HG02970 (cell line): ENCODE results near the gene DNM1.
"Not testable (repeated sequence)": the region's sequence is repeated elsewhere in the genome, so short reads cannot be mapped to it uniquely, and the experiment has no call there.

ENCODE experiments used
- ATAC-seq: cut with Tn5 transposase; IDR thresholded peaks from one replicate; pipeline ENCODE4 v1.9.1; 2021; ENCODE audit warnings: mild to moderate bottlenecking, moderate library complexity, moderate number of reproducible peaks; ENCODE audit not compliant: unreplicated experiment, low FRiP score

Gene DNM1

GRCh38 chr9:128271512-128271911 lies 68.3 kb downstream of the DNM1 start:
- no peak for ATAC-seq

- ATAC-seq = no peak
Observed at GRCh38 chr9:128274245-128274644, 71.1 kb downstream of the DNM1 start.

DNA sequence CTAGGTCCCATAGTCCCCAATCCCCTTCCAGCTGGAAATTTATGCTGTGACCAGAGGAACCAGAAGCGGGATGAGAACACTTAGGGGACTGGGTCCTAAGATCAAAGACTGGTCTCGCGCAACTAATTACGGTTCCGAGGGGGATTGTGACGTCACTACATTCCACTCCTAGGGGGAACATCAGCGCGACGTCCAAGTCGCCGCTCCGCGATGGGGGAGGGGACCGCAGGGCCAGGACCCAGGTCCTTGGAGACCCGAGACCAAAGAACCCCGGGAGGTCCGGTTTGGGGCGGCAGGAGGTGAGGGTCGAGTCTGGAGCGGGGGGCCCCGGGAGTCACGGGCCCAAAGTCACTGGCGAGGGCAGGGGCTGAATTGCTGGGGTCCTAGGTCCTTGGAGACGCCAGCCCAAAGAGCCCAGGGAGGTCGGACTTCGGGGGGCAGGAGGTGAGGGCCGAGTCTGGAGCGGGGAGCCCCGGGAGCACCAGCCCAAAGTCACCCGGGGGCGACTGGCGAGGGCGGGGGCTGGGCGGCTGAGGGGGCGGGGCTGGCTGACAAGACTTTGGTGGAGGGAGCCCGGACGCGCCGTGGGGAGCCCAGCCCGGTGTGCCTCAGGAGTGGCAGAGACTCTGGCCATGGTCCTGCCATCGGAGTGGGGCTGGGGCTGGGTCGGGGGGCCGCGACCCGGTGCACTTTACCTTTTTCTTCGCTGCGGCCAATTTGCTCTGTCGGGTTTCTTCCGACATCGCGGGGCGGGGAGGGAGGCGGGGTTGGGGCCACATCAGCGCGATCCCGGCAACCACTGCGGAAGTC lies 72.2 kb downstream of the DNM1 start, which contains the start of gene GOLGA2:
TSS of gene GOLGA2 (minus strand) at position 810 of the 810 bp plus-strand sequence. CDS start at position 779, 31 bp downstream.
- peak; percentile 49 for ATAC-seq

DNA sequence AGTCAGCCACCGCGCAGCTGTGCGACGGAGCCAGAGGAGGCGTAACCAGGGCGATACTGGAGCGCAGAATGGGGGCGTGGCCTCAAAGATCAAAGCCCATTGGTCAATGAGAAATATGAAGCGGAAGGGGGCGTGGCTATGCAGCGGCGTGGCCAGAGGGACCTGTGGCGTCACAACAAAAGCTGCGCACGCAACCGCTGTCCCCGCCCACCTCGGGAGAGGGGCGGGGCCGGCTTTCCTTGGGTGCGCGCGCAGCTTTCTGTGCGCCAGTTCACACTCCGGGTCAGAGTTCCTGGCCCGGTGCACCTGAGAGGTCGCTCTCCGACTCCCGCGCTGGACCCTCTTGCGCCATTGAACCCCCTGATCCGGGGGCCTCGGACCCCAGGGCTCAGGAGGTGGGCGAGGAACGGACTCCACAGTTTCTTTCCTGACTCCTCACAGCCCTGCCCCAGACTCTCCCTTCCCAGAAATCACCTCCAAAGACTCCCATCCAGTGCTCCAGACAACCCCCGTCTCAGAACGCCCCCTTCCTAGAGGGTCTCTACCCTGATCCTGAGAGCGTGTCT lies 72.9 kb downstream of the DNM1 start, which contains the start of gene SWI5:
TSS of gene SWI5 (plus strand) at position 269 of the 566 bp plus-strand sequence.
- peak; percentile 94 for ATAC-seq

- ATAC-seq = no peak
Observed at GRCh38 chr9:128276574-128277270, 73.5 kb downstream of the DNM1 start.

GRCh38 chr9:128279088-128280073 lies 76.2 kb downstream of the DNM1 start:
- ATAC-seq = not testable (repeated sequence)

GRCh38 chr9:128280084-128280622 lies 77.0 kb downstream of the DNM1 start:
- no peak for ATAC-seq

DNA sequence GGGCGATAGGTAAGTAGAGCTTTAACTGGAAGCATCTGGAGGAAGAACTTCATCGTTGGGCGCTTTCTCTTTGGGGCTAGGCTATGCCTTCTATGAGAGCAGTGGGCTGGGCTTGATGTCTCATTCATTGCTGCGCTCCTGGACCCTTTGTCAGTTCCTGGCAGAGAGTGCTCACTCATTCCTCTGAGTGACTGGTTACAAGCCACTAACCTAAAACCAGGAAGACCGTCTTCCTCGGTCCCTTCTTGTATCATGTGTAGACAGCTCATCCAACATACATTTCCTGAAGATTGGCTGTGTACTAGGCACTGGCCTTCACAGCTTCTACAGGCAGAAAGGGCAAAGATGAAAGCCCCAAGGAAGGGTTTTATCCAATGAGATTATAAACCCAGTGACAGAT lies 79.3 kb downstream of the DNM1 start:
- ATAC-seq = no peak

- ATAC-seq = no peak
Observed at GRCh38 chr9:128285033-128285784, 82.0 kb downstream of the DNM1 start.

DNA sequence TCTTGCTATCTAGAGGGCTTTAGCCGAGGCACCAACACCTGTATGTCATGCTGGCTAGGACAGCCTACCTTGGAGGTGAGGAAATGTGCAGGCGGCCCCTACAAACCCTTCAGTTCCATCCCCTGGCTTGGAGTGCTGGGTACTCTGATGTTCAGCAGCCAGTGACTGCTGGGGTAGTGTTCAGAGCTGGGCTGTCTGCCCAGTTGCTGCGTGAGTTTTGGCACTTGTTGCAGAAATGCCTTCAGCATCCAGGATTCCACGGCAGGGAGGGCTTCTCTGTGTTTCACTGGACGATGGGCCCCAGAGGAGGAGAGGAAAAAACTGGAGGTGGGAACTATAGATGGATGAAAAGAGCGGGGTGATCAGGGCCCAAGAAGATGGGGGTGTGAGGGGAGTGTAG lies 83.3 kb downstream of the DNM1 start:
- no peak for ATAC-seq

- no peak for ATAC-seq
Observed at GRCh38 chr9:128288273-128289004, 85.3 kb downstream of the DNM1 start.

DNA sequence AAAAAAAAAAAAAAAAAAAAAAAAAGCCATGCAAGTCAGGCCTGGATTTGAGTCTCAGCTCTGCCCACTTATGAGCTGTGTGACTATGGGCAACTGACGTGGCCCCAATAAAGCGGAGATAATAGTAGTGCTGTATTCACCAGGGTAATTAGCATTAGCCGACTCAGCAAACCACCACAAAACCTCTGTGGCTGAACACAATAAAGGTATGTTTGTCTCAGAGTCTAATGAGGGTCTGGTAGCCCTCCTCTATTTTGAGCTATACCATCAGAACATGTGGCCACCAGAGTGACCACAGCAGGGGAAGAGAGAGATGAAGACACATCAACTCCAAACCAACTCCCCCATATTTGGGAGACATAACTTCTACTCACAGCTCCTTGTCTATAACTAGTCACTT lies 88.8 kb downstream of the DNM1 start:
- ATAC-seq = no peak

- ATAC-seq = no peak
Observed at GRCh38 chr9:128293091-128293490, 89.9 kb downstream of the DNM1 start.

GRCh38 chr9:128294142-128294541 lies 91.0 kb downstream of the DNM1 start:
- ATAC-seq = no peak

DNA sequence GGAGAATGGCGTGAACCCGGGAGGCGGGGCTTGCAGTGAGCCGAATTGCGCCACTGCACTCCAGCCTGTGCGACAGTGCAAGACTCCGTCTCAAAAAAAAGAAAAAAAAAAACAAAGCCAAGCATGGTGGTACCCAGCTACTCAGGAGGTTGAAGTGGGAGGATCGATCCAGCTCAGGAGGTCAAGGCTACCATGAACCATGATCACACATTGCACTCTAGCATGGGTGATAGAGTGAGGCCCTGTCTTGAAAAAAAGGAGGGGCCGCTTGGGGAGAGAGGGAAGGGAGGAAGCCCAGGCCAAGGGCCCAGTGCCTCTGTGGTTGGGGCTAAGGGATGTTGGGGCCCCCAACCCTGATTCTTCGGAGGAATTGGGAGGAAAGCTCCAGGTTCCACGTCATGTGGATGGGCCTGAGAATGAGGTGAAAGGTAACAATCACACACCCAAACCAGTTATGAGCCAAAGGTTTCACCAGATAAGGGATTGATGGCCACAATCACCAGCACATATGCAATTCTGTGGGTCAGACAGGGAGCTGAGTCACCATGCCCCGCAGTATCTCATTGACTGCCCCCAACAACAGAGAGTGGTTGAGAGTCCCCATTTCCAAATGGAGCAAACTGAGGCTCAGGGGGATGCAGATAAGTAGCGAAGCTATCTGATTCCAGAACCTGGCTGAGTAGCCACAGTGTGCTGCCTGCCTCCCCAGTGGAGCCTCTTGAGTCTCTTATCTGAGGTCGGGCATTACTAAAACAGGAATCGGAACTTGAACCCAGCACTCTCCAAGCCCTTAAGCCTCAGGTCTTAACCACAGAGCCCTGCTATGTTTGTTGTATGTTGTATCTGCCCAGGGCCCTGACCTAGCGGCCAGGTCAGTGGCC lies 93.4 kb downstream of the DNM1 start:
- ATAC-seq = no peak

DNA sequence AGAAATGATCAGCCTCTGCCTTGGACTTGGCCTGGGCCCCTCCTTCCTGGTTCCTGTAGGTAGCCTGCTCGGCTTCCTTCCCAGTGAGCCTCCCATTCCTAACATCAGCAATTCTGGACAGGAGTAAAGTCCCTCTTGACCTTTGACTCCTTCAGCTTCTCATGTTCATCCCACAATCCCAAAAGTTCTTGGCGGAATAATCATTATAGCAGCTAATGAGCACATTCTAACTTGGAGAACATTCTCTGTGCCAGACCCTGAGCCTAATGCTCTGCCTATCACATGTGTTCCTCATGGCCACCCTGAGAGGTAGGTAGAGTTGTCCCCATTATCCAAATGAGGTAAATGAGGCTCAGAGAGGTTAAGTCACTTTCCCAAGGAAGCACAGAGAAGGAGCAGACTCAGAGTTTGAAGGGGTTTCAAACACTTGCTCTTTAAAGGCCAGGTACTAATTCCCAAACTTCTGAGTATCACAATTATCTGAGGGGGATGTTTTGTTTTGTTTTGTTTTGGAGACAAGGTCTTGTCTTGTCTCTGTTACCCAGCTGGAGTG lies 94.1 kb downstream of the DNM1 start:
- ATAC-seq = no peak
